Hepatic stellate cell (primary cell): ENCODE data around the gene BASP1.
"Not testable (repeated sequence)": the region's sequence is repeated elsewhere in the genome, so short reads cannot be mapped to it uniquely, and the experiment has no call there.

Experiments
- DNase-seq: peaks from one replicate; pipeline ENCODE4 v3.0.0; 2011; ENCODE audit warnings: low spot score

The BASP1 gene

DNA sequence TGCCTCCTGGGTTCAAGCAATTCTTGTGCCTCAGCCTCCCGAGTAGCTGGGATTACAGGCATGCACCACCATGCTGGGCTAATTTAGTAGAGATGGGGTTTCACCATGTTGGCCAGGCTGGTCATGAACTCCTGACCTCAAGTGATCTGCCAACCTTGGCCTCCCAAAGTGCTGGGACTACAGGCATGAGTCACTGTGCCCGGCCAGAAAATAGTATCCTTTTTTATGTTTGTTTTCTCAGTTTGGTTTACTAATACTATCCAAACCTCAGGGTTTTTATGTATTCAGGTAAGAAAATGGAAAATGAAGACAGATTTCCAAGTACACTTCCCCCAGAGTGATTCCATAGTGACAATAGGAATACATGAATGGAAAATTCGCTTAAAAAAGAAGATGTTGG, 101.7 kb downstream of the BASP1 start:
- DNase-seq: not testable (repeated sequence)

DNA sequence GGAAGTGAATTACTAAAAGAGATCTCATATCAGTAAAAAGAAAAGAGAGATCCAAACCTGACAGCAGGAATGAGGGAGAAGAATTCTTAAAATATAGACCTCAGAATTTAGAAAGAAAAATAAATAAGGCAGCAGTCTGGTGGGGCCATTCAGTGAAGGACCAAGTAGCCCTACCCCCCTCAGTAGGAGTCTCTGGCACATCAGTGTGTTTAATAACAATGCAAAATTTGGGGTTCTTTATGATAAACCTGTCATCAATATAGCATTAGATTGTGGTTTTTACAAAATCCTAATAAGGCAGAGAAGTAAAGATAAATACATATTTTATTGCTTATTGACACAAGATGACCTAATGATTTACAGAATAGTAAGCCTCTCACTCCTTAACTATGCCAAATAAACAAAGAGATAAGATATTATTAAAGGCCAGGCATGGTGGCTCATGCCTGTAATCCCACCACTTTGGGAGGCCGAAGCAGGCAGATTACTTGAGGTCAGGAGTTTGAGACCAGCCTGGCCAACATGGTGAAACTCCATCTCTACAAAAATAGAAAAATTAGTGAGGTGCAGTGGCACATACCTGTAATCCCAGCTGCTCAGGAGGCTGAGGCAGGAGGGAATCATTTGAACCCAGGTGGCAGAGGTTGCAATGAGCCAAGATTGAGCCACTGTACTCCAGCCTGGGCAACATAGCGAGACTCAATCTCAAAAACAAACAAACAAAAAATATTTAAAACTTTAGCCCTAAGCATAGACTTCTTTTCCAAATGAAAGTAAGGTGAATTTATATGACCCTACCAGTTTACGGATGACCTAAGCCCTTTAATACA, 108.6 kb downstream of the BASP1 start:
- no peak for DNase-seq
